Fibroblast of pulmonary artery (primary cell): ENCODE measurements around the gene DHRS12.

Experiments used
- DNase-seq: peaks from one replicate; pipeline ENCODE4 v3.0.0-alpha.2; 2010; ENCODE audit warnings: low read depth
- H3K4me3 ChIP-seq: replicated peaks from 2 replicates; pipeline ENCODE4 v1.5.1; 2011; ENCODE audit warnings: low read depth, mild to moderate bottlenecking, control low read depth, low read length, moderate library complexity
- TF ChIP-seq, protein P1 (sequence below): IDR thresholded peaks from 2 replicates; pipeline ENCODE4 v1.5.1; 2011; ENCODE audit warnings: mild to moderate bottlenecking, control low read depth, low read length, inconsistent platforms; ENCODE audit errors: missing control alignments

Gene DHRS12, protein sequence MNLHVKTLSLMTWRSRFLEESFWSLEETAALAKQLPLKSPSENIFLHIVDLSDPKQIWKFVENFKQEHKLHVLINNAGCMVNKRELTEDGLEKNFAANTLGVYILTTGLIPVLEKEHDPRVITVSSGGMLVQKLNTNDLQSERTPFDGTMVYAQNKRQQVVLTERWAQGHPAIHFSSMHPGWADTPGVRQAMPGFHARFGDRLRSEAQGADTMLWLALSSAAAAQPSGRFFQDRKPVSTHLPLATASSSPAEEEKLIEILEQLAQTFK

DNA sequence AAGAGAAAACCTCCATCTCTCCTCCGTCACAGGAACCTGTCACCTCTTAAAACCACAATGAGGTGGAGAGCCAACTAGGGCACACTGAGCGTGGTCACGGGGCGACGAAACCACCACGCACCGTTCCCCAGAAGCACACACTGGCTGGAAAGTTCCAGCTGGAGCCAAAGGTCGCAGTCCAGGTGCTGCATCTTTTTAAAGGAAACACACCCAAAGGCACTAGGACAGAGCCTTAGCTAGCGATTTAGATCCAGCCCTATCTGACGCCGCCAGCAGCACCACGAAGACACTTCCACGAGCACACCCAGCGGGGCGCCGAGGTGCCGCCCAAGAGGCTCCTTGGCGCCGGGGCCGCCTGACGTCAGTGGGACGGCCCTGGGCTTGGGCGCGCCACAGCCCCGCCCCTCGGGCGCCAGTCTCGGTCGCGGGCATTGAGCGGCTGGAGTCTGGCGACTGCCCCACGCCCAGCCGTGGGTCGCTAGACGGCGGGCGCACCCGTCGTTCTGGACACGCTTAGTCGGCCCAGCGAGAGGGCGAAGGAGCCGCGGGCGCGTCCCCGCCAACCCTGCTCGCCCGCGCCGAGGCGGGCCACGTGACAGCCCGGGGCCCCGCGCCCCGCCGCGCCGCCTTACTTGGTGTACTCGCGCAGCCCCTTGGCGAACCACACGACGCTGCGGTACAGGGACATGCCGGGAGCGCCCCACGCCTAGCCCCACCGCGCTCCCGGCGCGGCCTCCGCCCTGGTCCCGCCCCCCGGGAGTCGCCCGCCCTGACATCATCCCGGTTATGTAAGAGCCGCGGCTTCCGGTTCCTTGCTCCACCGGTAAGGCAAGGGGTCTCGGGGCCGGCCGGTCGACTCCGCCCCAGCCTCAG, at the start of gene DHRS12:
Gene DHRS12, minus strand, starts transcription at position 742 of the 873 bp plus-strand sequence. CDS start 4,504 bp downstream, outside the sequence.
- TF ChIP-seq, protein P1, sequence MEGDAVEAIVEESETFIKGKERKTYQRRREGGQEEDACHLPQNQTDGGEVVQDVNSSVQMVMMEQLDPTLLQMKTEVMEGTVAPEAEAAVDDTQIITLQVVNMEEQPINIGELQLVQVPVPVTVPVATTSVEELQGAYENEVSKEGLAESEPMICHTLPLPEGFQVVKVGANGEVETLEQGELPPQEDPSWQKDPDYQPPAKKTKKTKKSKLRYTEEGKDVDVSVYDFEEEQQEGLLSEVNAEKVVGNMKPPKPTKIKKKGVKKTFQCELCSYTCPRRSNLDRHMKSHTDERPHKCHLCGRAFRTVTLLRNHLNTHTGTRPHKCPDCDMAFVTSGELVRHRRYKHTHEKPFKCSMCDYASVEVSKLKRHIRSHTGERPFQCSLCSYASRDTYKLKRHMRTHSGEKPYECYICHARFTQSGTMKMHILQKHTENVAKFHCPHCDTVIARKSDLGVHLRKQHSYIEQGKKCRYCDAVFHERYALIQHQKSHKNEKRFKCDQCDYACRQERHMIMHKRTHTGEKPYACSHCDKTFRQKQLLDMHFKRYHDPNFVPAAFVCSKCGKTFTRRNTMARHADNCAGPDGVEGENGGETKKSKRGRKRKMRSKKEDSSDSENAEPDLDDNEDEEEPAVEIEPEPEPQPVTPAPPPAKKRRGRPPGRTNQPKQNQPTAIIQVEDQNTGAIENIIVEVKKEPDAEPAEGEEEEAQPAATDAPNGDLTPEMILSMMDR: no peak
- DNase-seq: peak; percentile 77
- peak within 1 kb of the TSS; percentile 70 for H3K4me3 ChIP-seq

DNA sequence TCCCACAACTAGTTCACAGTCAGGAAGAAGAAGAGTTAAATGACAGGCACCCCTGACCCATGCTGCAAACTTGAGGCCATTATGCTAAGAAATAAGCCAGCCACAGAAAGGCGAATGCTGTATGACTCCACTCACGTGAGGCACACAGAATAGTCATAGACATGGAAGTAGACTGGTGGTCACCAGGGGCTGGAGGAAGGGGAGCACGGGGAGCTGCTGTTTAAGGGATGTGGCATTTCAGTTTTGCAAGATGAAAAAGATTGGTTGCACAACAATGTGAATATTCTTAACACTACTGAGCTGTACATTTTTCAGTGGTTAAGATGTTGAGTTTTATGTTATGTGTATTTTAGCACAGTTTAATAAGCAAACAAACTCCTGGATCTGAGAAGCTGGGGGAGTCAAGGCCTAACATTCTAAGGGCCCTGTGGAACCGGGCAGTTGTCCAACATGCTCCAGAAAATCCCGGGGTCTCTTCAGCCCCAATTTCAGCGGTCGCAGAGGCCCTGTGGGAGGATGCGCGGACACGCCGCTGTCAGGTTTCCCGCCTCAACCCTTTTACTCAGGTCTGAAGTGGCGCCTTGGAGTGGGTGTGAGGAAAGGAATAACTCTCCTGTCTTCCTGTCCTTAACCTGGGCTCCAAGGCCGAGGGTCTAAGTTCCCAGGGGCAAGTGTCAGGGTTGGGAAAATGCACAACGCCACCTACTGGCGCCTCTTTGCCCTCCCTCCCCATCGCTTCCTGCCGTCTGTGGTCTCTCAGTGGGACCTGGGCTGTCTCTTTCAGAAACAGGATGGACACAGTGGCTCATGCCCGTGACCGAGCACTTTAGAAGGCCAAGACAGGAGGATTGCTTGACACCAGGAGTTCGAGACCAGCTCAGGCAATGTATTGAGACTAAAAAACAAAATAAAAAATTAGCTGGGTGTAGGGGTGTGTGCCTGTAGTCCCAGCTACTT, 45.5 kb upstream of the DHRS12 start:
- peak; percentile 20 for DNase-seq
- TF ChIP-seq, protein P1: peak; percentile 58
- H3K4me3 ChIP-seq: no peak overlapping the region

DNA sequence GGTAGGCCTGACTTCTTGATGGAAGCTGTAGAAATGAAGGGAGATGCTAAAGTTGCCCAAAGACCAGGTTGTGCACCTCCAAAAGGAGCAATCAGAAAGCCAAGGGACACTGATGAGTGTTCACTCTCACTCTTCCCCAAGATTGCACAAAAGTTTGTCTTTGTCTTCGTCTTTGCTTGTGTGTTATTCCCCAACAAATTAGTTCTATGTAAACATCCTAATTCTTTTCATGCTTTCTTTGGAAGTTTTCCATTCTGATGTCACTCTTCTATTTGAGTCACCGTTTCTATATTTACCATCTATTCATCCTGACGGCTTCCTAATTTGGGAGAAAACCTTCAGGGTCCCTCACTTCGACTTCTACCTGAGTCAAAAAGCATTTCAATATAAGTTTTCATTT, 44.7 kb upstream of the DHRS12 start:
- TF ChIP-seq, protein P1: no peak
- no peak overlapping the region for H3K4me3 ChIP-seq
- peak; percentile 46 for DNase-seq

DNA sequence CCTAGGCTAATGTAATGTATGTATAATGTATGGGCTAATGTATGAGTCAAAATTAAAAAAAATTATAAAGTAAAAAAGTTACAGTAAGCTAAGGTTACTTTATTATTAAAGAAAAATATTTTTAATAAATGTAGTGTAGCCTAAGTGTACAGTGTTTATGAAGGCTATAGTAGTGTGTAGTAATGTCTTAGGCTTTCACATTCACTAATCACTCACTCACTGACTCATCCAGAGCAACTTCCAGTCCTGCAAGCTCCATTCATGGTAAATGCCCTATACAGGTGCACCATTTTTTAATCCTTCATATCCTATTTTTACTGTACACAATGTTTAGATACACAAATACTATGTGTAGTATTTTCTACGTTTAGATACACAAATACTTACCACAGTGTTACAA, 42.8 kb upstream of the DHRS12 start:
- no peak for DNase-seq
- no peak overlapping the region for H3K4me3 ChIP-seq
- TF ChIP-seq, protein P1: no peak

DNA sequence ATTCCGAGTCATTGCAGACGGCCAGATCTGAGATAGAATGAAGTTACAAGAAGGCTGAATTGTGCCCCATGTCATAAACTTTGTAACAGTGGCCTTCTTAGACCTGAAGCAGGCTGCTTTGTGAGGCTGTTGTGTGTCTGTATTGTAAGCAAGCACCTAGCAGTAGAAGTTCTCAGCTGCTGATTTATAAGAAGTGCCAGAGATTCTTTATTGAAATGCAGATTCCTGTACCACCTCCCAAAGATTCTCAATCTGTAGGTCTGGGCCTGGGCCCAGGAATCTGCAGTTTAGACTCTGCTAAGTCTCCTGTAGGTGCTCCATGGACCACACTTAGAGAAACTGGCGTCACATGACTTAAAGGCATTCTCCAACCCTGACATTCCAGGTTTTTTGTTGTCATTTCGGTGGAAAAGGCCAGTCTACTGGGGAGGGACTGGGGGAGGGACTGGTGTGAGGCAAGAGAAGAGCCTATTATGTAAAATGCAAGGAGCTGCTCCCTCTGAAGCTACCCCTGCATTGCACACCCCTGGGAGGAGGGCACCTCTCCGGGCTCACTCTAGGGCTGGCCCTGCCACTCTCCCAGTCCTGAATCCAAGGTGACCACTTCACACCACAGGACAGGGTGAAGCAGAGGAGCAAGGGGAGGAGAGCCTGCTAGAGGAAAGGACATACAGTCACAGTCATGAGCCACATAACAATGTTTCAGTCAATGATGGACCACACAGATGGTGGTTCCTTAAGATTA, 41.8 kb upstream of the DHRS12 start:
- TF ChIP-seq, protein P1: no peak
- DNase-seq: no peak
- no peak overlapping the region for H3K4me3 ChIP-seq

DNA sequence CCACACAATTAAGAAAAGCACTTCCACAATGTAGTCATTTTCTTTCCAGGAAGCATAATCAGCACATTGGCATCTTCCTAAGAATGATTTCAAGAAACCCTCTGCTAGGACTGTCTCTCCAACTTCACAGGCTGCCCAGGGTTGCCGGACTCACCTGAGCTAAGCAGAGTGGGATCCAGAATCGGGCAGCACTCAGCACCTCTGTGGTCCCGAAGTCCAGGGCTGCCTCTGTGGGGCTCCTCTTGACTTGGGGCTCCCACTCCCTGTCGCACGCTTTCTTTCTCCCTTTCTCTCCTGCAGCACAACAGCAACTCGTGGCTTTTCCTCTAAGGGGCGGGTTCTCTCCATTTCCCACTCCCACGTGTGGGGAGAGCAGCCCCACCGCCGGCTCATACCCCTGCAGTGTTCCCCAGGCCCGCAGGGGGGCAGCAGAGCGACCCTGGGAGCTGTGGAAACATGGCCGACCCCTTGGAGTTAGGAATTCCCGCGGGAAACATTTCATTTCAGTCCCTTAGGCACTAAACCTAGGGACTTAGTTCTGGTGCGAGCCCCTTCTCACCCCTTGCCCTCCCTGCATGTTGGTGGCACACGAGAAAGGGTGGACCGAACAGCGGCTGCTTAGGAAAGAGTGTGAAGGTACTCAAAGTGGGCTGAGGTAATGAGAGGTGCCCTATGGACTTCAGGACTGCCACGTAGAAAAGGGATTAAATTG, 41.1 kb upstream of the DHRS12 start, which contains the start of gene TMEM272:
Gene TMEM272, minus strand, starts transcription at position 316 of the 712 bp plus-strand sequence. CDS start 6,647 bp downstream, outside the sequence.
- H3K4me3 ChIP-seq: no peak within 1 kb of the TSS
- DNase-seq: peak; percentile 45
- TF ChIP-seq, protein P1: peak; percentile 85
